Breast epithelium (tissue), 4 donors: ENCODE data around the gene STAT4. TPM values are rescaled to one million over a fixed set of nuclear protein-coding genes. Genes with fewer than 3 reads are reported as not detected.
A peak's percentile ranks its signal among the peaks of the same experiment; 100 is the strongest.

Experiments
- DNase-seq, 2 donors: peaks; one replicate each; pipeline ENCODE4 v3.0.0-alpha.2; 2019; ENCODE audit warnings: low spot score in 2 of 2
- H3K27ac ChIP-seq, 2 donors: fragments of 200-600 bp; sonication (generic) in 1 of 2; one replicate each; pipeline ENCODE4 v1.5.1; 2016 to 2019; ENCODE audit warnings: mild to moderate bottlenecking in 1 of 2
- H3K27me3 ChIP-seq, 2 donors: fragments of 200-600 bp; sonication (generic) in 1 of 2; one replicate each; pipeline versions ENCODE4 v1.5.1 to v1.6.0; 2017 to 2019; ENCODE audit warnings: control low read depth in 1 of 2, mild to moderate bottlenecking in 1 of 2
- H3K36me3 ChIP-seq: fragments of 200-600 bp; one replicate; pipeline ENCODE4 v1.5.1; 2019
- H3K4me1 ChIP-seq, 2 donors: fragments of 200-600 bp; sonication (generic); one replicate each; pipeline ENCODE4 v1.5.1; 2016 to 2019; ENCODE audit warnings: control low read depth in 1 of 2
- H3K4me3 ChIP-seq, 3 donors: fragments of 200-600 bp; sonication (generic); 1 replicate in 2 of 3; 2 replicates in 1 of 3; pipeline ENCODE4 v1.5.1; 2016 to 2019; ENCODE audit warnings: mild to moderate bottlenecking in 3 of 3, moderate library complexity in 2 of 3
- H3K9me3 ChIP-seq, 2 donors: fragments of 200-600 bp; sonication (generic) in 1 of 2; one replicate each; pipeline ENCODE4 v1.5.1; 2016 to 2019; ENCODE audit warnings: control low read depth in 1 of 2
- POLR2A ChIP-seq: fragments of 450-650 bp; IDR thresholded peaks from one replicate; pipeline ENCODE4 v1.6.1; 2016; ENCODE audit warnings: antibody characterized with exemption, mild to moderate bottlenecking, moderate library complexity
- POLR2AphosphoS5 ChIP-seq, 3 donors: sonication (generic); formaldehyde crosslinking; IDR thresholded peaks; one replicate each; pipeline ENCODE4 v1.6.1; 2017; ENCODE audit warnings: antibody characterized with exemption in 3 of 3
- intact Hi-C: fragments of 100-400 bp; cut with DNase I; formaldehyde crosslinking; loops from one replicate; pipeline ENCODE4 v1.15.1; 2023; ENCODE audit warnings: low total_unique reads
- total RNA-seq, 3 donors: library from RNA; depleted of rRNA; stranded (reverse); fragments of >200 nt; gene quantifications; one replicate each; pipeline ENCODE4 v1.1.0, GENCODE V29; 2016
- TF ChIP-seq, protein P1 (sequence below), 3 donors: fragments of 450-650 bp; IDR thresholded peaks; one replicate each; pipeline ENCODE4 v1.5.1; 2016 to 2017; ENCODE audit warnings: antibody characterized with exemption in 3 of 3, mild to moderate bottlenecking in 3 of 3, moderate library complexity in 3 of 3

Gene STAT4
- total RNA-seq, 3 donors from 2014 or later = 1.6 to 5.9 (median 3.6) TPM

GRCh38 chr2:191153716-191154115 lies 2.9 kb upstream of the STAT4 start:
- Histone ChIP-seq H3K9me3 (no peaks in the 10 kb centered on the region), H3K36me3 (no peaks in the 10 kb centered on the region), H3K27me3 (no peaks in the 10 kb centered on the region), H3K27ac (no peak overlapping the region), H3K4me3 (no peak overlapping the region), H3K4me1 (no peaks in the 10 kb centered on the region)
- TF ChIP-seq, protein P1, sequence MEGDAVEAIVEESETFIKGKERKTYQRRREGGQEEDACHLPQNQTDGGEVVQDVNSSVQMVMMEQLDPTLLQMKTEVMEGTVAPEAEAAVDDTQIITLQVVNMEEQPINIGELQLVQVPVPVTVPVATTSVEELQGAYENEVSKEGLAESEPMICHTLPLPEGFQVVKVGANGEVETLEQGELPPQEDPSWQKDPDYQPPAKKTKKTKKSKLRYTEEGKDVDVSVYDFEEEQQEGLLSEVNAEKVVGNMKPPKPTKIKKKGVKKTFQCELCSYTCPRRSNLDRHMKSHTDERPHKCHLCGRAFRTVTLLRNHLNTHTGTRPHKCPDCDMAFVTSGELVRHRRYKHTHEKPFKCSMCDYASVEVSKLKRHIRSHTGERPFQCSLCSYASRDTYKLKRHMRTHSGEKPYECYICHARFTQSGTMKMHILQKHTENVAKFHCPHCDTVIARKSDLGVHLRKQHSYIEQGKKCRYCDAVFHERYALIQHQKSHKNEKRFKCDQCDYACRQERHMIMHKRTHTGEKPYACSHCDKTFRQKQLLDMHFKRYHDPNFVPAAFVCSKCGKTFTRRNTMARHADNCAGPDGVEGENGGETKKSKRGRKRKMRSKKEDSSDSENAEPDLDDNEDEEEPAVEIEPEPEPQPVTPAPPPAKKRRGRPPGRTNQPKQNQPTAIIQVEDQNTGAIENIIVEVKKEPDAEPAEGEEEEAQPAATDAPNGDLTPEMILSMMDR (IDR thresholded peaks at IDR 0.05) = no peak
- TF ChIP-seq POLR2A (no peak), POLR2AphosphoS5 (IDR thresholded peaks at IDR 0.05) (no peak)
- no peak for DNase-seq
- intact Hi-C loops = loop anchor here (5.0 kb wide), 1 partner anchor 101 kb away; no protein-coding TSS in a partner anchor

- no peak overlapping the region for H3K27ac ChIP-seq
Observed at GRCh38 chr2:191152482-191153240, 1.9 kb upstream of the STAT4 start.

GRCh38 chr2:191151331-191151730 lies 537 bp upstream of the STAT4 start:
- Histone ChIP-seq H3K9me3 (no peaks in the 10 kb centered on the region), H3K4me1 (no peaks in the 10 kb centered on the region), H3K27me3 (no peaks in the 10 kb centered on the region), H3K36me3 (no peaks in the 10 kb centered on the region), H3K27ac (peak overlapping the region; percentile 22 to 67), H3K4me3 (peak overlapping the region in 2 of 3 donors; percentile 57 to 77)
- no peak for DNase-seq
- TF ChIP-seq, protein P1 (IDR thresholded peaks at IDR 0.05) = no peak
- TF ChIP-seq POLR2AphosphoS5 (IDR thresholded peaks at IDR 0.05) (no peak), POLR2A (no peak)
- intact Hi-C loops = loop anchor here (5.0 kb wide), 1 partner anchor 99 kb away; no protein-coding TSS in a partner anchor

More at GRCh38 chr2:191152482-191153240, 1.9 kb upstream of the STAT4 start:
- no peak overlapping the region for H3K4me3 ChIP-seq
- TF ChIP-seq, protein P1 (IDR thresholded peaks at IDR 0.05) = no peak
- TF ChIP-seq POLR2AphosphoS5 (IDR thresholded peaks at IDR 0.05) = no peak
- TF ChIP-seq POLR2A = no peak
- H3K9me3 ChIP-seq = no peaks in the 10 kb centered on the region
- no peaks in the 10 kb centered on the region for H3K4me1 ChIP-seq
- no peak for DNase-seq
- no peaks in the 10 kb centered on the region for H3K27me3 ChIP-seq
- no peaks in the 10 kb centered on the region for H3K36me3 ChIP-seq
- intact Hi-C loops = loop anchor here (5.0 kb wide), 1 partner anchor 100 kb away; no protein-coding TSS in a partner anchor

- intact Hi-C loops = loop anchor here (5.0 kb wide), 1 partner anchor 98 kb away; no protein-coding TSS in a partner anchor
- H3K9me3 ChIP-seq = no peaks in the 10 kb centered on the region
- DNase-seq = no peak
- TF ChIP-seq POLR2AphosphoS5 (IDR thresholded peaks at IDR 0.05) (no peak), POLR2A (no peak)
- TF ChIP-seq, protein P1 (IDR thresholded peaks at IDR 0.05) = no peak
- H3K4me1 ChIP-seq = no peaks in the 10 kb centered on the region
- H3K4me3 ChIP-seq = peak overlapping the region; percentile 39 to 77 (median 57)
- H3K36me3 ChIP-seq = no peaks in the 10 kb centered on the region
- H3K27me3 ChIP-seq = no peaks in the 10 kb centered on the region
- peak overlapping the region; percentile 22 to 67 for H3K27ac ChIP-seq
Observed at GRCh38 chr2:191150230-191150599, 579 bp downstream of the STAT4 start.

DNA sequence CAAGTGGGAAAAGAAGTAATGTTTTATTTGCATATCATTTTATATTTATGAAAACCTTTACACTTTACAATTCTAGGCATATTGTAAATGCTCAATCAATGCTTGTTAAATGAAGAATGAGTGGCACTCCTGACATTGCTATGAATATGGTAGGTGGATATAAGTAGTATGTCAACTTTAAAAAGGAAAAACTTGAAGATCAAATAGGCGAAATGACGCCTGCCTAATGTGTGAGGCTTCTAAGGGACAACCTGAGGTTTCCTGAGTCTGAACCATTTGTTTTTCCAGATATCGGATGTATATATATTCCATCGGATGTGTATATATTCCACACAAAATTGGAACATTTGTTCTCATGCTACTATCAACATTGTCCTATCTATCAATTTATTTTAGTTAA lies 1.4 kb downstream of the STAT4 start:
- H3K27ac ChIP-seq = no peak overlapping the region
- H3K4me1 ChIP-seq = no peaks in the 10 kb centered on the region
- H3K9me3 ChIP-seq = no peaks in the 10 kb centered on the region
- no peaks in the 10 kb centered on the region for H3K27me3 ChIP-seq
- H3K36me3 ChIP-seq = no peaks in the 10 kb centered on the region
- no peak overlapping the region for H3K4me3 ChIP-seq
- intact Hi-C loops = no loop called here
- TF ChIP-seq, protein P1 (IDR thresholded peaks at IDR 0.05) = no peak
- TF ChIP-seq POLR2A (no peak), POLR2AphosphoS5 (IDR thresholded peaks at IDR 0.05) (no peak)
- DNase-seq = no peak
